Gastrocnemius medialis (tissue), 4 donors: ENCODE results near the gene VAV1. TPM values are rescaled to one million over a fixed set of nuclear protein-coding genes. Genes with fewer than 3 reads are reported as not detected.

Source experiments
- ATAC-seq, 2 donors: fragments of 150-250 bp; one replicate each; pipeline ENCODE4 v1.9.1; 2016
- DNase-seq, 2 donors: peaks; one replicate each; pipeline ENCODE4 v3.0.0-alpha.2; 2019
- H3K27ac ChIP-seq, 4 donors: fragments of 200-600 bp; sonication (generic); 1 replicate in 1 of 4; 2 replicates in 3 of 4; pipeline ENCODE4 v1.5.1; 2016 to 2018; ENCODE audit warnings: mild to moderate bottlenecking in 2 of 4, moderate library complexity in 1 of 4
- H3K27me3 ChIP-seq, 3 donors: fragments of 200-600 bp; sonication (generic) in 2 of 3; 1 replicate in 1 of 3; 2 replicates in 2 of 3; pipeline versions ENCODE4 v1.5.1 to v1.6.0; 2016 to 2019; ENCODE audit warnings: mild to moderate bottlenecking in 1 of 3, moderate library complexity in 1 of 3
- H3K36me3 ChIP-seq, 2 donors: fragments of 200-600 bp; sonication (generic) in 1 of 2; one replicate each; pipeline ENCODE4 v1.5.1; 2017 to 2018
- H3K4me1 ChIP-seq, 2 donors: fragments of 200-600 bp; sonication (generic) in 1 of 2; one replicate each; pipeline ENCODE4 v1.5.1; 2016 to 2017; ENCODE audit warnings: mild to moderate bottlenecking in 2 of 2
- H3K4me3 ChIP-seq, 4 donors: fragments of 200-600 bp; sonication (generic) in 3 of 4; 1 replicate in 1 of 4; 2 replicates in 3 of 4; pipeline ENCODE4 v1.5.1; 2016 to 2019; ENCODE audit warnings: mild to moderate bottlenecking in 2 of 4
- H3K9me3 ChIP-seq, 3 donors: fragments of 200-600 bp; sonication (generic) in 2 of 3; 1 replicate in 1 of 3; 2 replicates in 2 of 3; pipeline ENCODE4 v1.5.1; 2016 to 2019
- CTCF ChIP-seq, 5 experiments: fragments of 450-650 bp in 3 of 5; fragments of 200-600 bp in 2 of 5; sonication (generic) in 2 of 5; IDR thresholded peaks in 4 of 5; conservative IDR thresholded peaks in 1 of 5; 1 replicate in 4 of 5; 2 replicates in 1 of 5; pipeline ENCODE4 v1.5.1; 2016 to 2019; ENCODE audit warnings: antibody characterized with exemption in 5 of 5, mild to moderate bottlenecking in 3 of 5, moderate library complexity in 3 of 5
- POLR2A ChIP-seq, 2 donors: fragments of 450-650 bp; IDR thresholded peaks; one replicate each; pipeline ENCODE4 v1.6.1; 2017; ENCODE audit warnings: antibody characterized with exemption in 2 of 2, mild to moderate bottlenecking in 2 of 2, moderate library complexity in 2 of 2
- in situ Hi-C, 4 donors: fragments of 200-750 bp; cut with MboI; loops; one replicate each; pipeline versions ENCODE4 v1.15.0 to v1.8.0; 2017; ENCODE audit warnings: low sequenced_read_pairs in 4 of 4
- intact Hi-C: fragments of 100-400 bp; cut with DNase I; formaldehyde crosslinking; loops from one replicate; pipeline ENCODE4 v1.15.1; 2023; ENCODE audit warnings: low total_unique reads
- total RNA-seq, 4 donors: library from RNA; depleted of rRNA; stranded (reverse); fragments of >200 nt; gene quantifications; one replicate each; pipeline versions ENCODE4 v1.1.0 to v1.2.3, GENCODE V29; 2016

VAV1 gene
- total RNA-seq, 4 donors from 2014 or later: 0.63 to 1.8 (median 0.96) TPM

GRCh38 chr19:6730941-6731670, 41.4 kb upstream of the VAV1 start:
- Histone ChIP-seq H3K36me3 (peaks cover 0 to 24% of the 10 kb centered on the region in 2 donors), H3K4me3 (no peak overlapping the region), H3K4me1 (peaks cover 2 to 4% of the 10 kb centered on the region in 2 donors), H3K27ac (no peak overlapping the region), H3K27me3 (no peaks in the 10 kb centered on the region), H3K9me3 (no peaks in the 10 kb centered on the region)
- DNase-seq (no peak), ATAC-seq (no peak)
- in situ Hi-C loops: loop anchor here in 2 of 4 donors (10.0 to 25.0 kb wide), 3 partner anchors 134 to 344 kb away; partner anchors contain the start of genes GTF2F1 (in 1 of the 2), PSPN (in 1 of the 2) and TUBB4A (in 1 of the 2)
- intact Hi-C loops: loop anchor here (10.0 kb wide), 3 partner anchors 276 to 894 kb away; partner anchors contain the start of genes NDUFA11, PET100, SLC25A23 and VMAC
- no peak for TF ChIP-seq POLR2A (IDR thresholded peaks at IDR 0.05)
- no peak for TF ChIP-seq CTCF (IDR thresholded peaks at IDR 0.05 in 4 of 5, conservative IDR thresholded peaks at IDR 0.05 in 1 of 5)

- no peak overlapping the region for H3K27ac ChIP-seq
- H3K4me1 ChIP-seq: peaks cover 7 to 10% of the 10 kb centered on the region in 2 donors
- ATAC-seq (no peak), DNase-seq (no peak)
- intact Hi-C loops: loop anchor here (10.0 kb wide), 3 partner anchors 277 to 893 kb away; partner anchors contain the start of genes NDUFA11, PET100, SLC25A23 and VMAC
- no peak overlapping the region for H3K4me3 ChIP-seq
- H3K27me3 ChIP-seq: no peaks in the 10 kb centered on the region
- in situ Hi-C loops: loop anchor here in 2 of 4 donors (10.0 to 25.0 kb wide), 3 partner anchors 133 to 345 kb away; partner anchors contain the start of genes GTF2F1 (in 1 of the 2), PSPN (in 1 of the 2) and TUBB4A (in 1 of the 2)
- TF ChIP-seq POLR2A (IDR thresholded peaks at IDR 0.05) (no peak), CTCF (IDR thresholded peaks at IDR 0.05 in 4 of 5, conservative IDR thresholded peaks at IDR 0.05 in 1 of 5) (no peak)
- no peaks in the 10 kb centered on the region for H3K9me3 ChIP-seq
- H3K36me3 ChIP-seq: peaks cover 0 to 24% of the 10 kb centered on the region in 2 donors
These were observed 40.7 kb upstream of the VAV1 start for GRCh38 chr19:6731822-6732221.

GRCh38 chr19:6732803-6733337, 39.6 kb upstream of the VAV1 start:
- Histone ChIP-seq H3K4me1 (peaks cover 7 to 15% of the 10 kb centered on the region in 2 donors), H3K36me3 (peaks cover 0 to 24% of the 10 kb centered on the region in 2 donors), H3K27ac (no peak overlapping the region), H3K9me3 (no peaks in the 10 kb centered on the region), H3K27me3 (no peaks in the 10 kb centered on the region), H3K4me3 (no peak overlapping the region)
- ATAC-seq (no peak), DNase-seq (no peak)
- intact Hi-C loops: loop anchor here (10.0 kb wide), 3 partner anchors 278 to 892 kb away; partner anchors contain the start of genes NDUFA11, PET100, SLC25A23 and VMAC
- TF ChIP-seq CTCF (IDR thresholded peaks at IDR 0.05 in 4 of 5, conservative IDR thresholded peaks at IDR 0.05 in 1 of 5) (no peak), POLR2A (IDR thresholded peaks at IDR 0.05) (no peak)
- in situ Hi-C loops: loop anchor here in 2 of 4 donors (10.0 to 25.0 kb wide), 3 partner anchors 132 to 346 kb away; partner anchors contain the start of genes GTF2F1 (in 1 of the 2), PSPN (in 1 of the 2) and TUBB4A (in 1 of the 2)

GRCh38 chr19:6733338-6734095, 39.0 kb upstream of the VAV1 start:
- Histone ChIP-seq H3K4me3 (no peak overlapping the region), H3K9me3 (no peaks in the 10 kb centered on the region), H3K4me1 (peaks cover 14 to 20% of the 10 kb centered on the region in 2 donors), H3K27me3 (no peaks in the 10 kb centered on the region), H3K27ac (no peak overlapping the region), H3K36me3 (peaks cover 0 to 24% of the 10 kb centered on the region in 2 donors)
- TF ChIP-seq CTCF (IDR thresholded peaks at IDR 0.05 in 4 of 5, conservative IDR thresholded peaks at IDR 0.05 in 1 of 5): peak in 3 of 5 experiments; percentile 24 to 48 (median 40)
- TF ChIP-seq POLR2A (IDR thresholded peaks at IDR 0.05): no peak
- in situ Hi-C loops (loop anchor here in 2 of 4 donors (10.0 to 25.0 kb wide), 3 partner anchors 131 to 346 kb away; partner anchors contain the start of genes GTF2F1 (in 1 of the 2), PSPN (in 1 of the 2) and TUBB4A (in 1 of the 2)), intact Hi-C loops (loop anchor here (10.0 kb wide), 3 partner anchors 279 to 891 kb away; partner anchors contain the start of genes NDUFA11, PET100, SLC25A23 and VMAC)
- DNase-seq (no peak), ATAC-seq (no peak)
